GM08714 (cell line): ENCODE data around the gene HS2ST1.
A peak's percentile ranks its signal among the peaks of the same experiment; 100 is the strongest.
"Not testable (repeated sequence)": the region's sequence is repeated elsewhere in the genome, so short reads cannot be mapped to it uniquely, and the experiment has no call there.

ENCODE experiments used
- H3K4me3 ChIP-seq: fragments of 200-500 bp; sonication (Bioruptor generic); 2 replicates; pipeline ENCODE4 v1.5.1; 2014; ENCODE audit warnings: mild to moderate bottlenecking, low read length, inconsistent platforms
- ZNF274 ChIP-seq: IDR thresholded peaks from 2 replicates; pipeline ENCODE4 v1.6.1; 2012; ENCODE audit warnings: mild to moderate bottlenecking, low read depth, low read length

HS2ST1 gene

GRCh38 chr1:87044424-87044823 is 130.0 kb downstream of the HS2ST1 start:
- no peak overlapping the region for H3K4me3 ChIP-seq
- no peak for TF ChIP-seq ZNF274

- TF ChIP-seq ZNF274 = no peak
Measured at GRCh38 chr1:87044840-87045239, 130.4 kb downstream of the HS2ST1 start.

GRCh38 chr1:87045761-87046304 is 131.4 kb downstream of the HS2ST1 start:
- peak overlapping the region; percentile 28; the same call in 1 of the 2 replicates for H3K4me3 ChIP-seq
- TF ChIP-seq ZNF274 = no peak

More at GRCh38 chr1:87044840-87045239, 130.4 kb downstream of the HS2ST1 start:
- no peak overlapping the region for H3K4me3 ChIP-seq

- no peak for TF ChIP-seq ZNF274
- no peak overlapping the region for H3K4me3 ChIP-seq
Measured at GRCh38 chr1:87046951-87047350, 132.5 kb downstream of the HS2ST1 start.

- no peak for TF ChIP-seq ZNF274
- H3K4me3 ChIP-seq = no peak overlapping the region
Measured at GRCh38 chr1:87048237-87048636, 133.8 kb downstream of the HS2ST1 start.

GRCh38 chr1:87051965-87052364 is 137.5 kb downstream of the HS2ST1 start:
- no peak overlapping the region for H3K4me3 ChIP-seq
- TF ChIP-seq ZNF274 = no peak

- no peak for TF ChIP-seq ZNF274
- H3K4me3 ChIP-seq = no peak overlapping the region
Measured at GRCh38 chr1:87052400-87052799, 138.0 kb downstream of the HS2ST1 start.

GRCh38 chr1:87052961-87053360 is 138.5 kb downstream of the HS2ST1 start:
- no peak for TF ChIP-seq ZNF274
- no peak overlapping the region for H3K4me3 ChIP-seq

- no peak overlapping the region for H3K4me3 ChIP-seq
- TF ChIP-seq ZNF274 = no peak
Measured at GRCh38 chr1:87053446-87053845, 139.0 kb downstream of the HS2ST1 start.

- no peak for TF ChIP-seq ZNF274
- H3K4me3 ChIP-seq = no peak overlapping the region
Measured at GRCh38 chr1:87056974-87057373, 142.5 kb downstream of the HS2ST1 start.

GRCh38 chr1:87058343-87058649 is 143.9 kb downstream of the HS2ST1 start:
- peak overlapping the region; percentile 56; the same call in 1 of the 2 replicates for H3K4me3 ChIP-seq
- TF ChIP-seq ZNF274 = no peak

- no peak overlapping the region for H3K4me3 ChIP-seq
Measured at GRCh38 chr1:87061742-87062156, 147.3 kb downstream of the HS2ST1 start.

GRCh38 chr1:87062687-87063086 is 148.3 kb downstream of the HS2ST1 start:
- TF ChIP-seq ZNF274 = no peak
- H3K4me3 ChIP-seq = no peak overlapping the region

More at GRCh38 chr1:87061742-87062156, 147.3 kb downstream of the HS2ST1 start:
- no peak for TF ChIP-seq ZNF274

GRCh38 chr1:87064309-87064708 is 149.9 kb downstream of the HS2ST1 start:
- H3K4me3 ChIP-seq = no peak overlapping the region
- TF ChIP-seq ZNF274 = no peak

GRCh38 chr1:87064986-87065385 is 150.6 kb downstream of the HS2ST1 start:
- H3K4me3 ChIP-seq = no peak overlapping the region
- TF ChIP-seq ZNF274 = no peak

GRCh38 chr1:87066708-87067107 is 152.3 kb downstream of the HS2ST1 start:
- not testable (repeated sequence) for H3K4me3 ChIP-seq
